GM18499 (cell line): ENCODE results near the gene NSD1.
"Not testable (repeated sequence)": the region's sequence is repeated elsewhere in the genome, so short reads cannot be mapped to it uniquely, and the experiment has no call there.

ENCODE experiments used
- ATAC-seq: cut with Tn5 transposase; IDR thresholded peaks from one replicate; pipeline ENCODE4 v1.9.1; 2021; ENCODE audit warnings: moderate number of reproducible peaks; ENCODE audit not compliant: insufficient read depth, unreplicated experiment

NSD1 gene

DNA sequence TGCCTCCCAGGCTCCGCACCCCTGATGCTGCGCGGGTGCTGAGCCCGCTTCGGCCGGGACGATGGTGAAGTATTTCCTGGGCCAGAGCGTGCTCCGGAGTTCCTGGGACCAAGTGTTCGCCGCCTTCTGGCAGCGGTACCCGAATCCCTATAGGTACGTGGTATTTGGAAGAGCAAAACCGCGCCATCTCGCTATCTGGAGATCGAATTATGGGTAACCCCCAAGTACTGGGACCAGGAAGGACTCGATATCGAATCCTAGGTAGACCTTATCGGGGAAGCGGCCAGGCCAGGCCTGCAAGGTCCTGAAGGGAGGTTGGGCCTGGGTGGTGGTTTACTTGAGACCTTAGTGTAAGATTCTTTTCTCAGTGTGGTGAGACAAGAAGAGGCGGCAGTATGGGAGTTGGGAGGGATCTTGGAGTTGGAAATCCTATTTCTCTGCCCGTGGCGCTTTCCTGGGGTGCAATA lies 170.4 kb downstream of the NSD1 start:
- no peak for ATAC-seq

DNA sequence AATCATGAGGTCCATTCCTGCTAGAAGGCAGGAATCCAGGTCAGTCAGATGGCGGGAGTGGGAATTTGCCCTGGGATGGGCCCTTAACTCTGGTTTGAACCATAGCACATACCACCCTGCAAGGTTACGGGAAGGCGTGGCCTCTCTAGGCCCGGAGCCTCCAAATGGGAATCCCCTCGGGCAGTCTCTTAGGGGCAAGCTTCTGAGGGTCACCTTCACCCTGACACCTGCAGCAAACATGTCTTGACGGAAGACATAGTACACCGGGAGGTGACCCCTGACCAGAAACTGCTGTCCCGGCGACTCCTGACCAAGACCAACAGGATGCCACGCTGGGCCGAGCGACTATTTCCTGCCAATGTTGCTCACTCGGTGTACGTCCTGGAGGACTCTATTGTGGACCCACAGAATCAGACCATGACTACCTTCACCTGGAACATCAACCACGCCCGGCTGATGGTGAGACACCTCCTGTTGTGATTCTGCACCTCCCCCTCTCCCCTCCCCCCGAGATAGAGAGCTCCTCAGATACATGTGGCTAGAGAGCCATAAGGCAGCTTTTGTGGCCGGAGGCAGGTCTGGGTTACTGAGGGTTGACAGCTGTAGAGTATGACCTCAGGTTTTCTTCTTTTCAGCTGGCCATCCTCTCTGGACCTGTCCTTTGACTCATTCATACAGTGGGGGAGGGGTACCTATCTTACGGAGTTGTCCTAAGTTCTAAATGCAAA lies 171.0 kb downstream of the NSD1 start:
- ATAC-seq = no peak

GRCh38 chr5:177306103-177306640 lies 172.6 kb downstream of the NSD1 start:
- not testable (repeated sequence) for ATAC-seq

GRCh38 chr5:177306674-177307543 lies 173.3 kb downstream of the NSD1 start:
- no peak for ATAC-seq

DNA sequence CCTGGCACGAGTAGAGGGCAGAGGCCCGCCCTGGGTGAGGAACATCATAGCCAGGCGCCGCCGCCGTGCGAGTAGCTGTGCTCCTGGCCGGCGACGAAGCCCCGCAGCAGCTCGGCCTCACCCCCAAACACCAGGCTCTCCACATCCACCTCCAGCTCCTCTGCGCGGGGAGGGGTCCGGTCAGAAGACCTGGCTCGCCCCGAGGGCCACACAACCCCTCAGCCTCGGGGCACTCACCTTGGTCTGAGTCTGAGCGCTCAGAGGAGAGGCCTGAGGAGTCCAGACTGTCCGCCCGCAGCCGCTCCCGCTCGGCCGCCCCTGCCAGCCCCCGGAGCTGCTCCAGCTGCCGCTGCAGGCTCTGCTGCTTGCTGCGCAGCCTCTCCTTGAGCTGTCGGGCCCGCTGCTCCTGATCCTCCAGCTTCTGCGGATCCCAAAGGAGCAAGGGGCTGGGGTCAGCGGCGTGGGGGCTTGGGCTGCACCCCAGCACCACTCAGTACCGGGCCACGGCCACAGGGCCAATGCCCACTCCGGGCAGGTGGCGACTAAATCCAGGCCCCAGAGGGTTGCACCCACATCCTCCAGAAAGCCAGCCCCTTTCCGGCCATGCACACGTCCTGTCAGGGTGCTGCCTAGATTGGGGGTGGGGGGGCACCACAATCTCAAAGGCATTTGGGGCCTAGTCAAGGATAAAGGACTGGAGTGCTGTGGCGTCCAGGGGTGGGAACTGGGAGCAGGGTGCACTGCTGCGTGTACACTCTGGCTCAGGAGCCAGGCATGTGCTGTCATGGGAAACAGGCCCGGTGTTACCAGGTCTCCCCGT lies 174.2 kb downstream of the NSD1 start:
- ATAC-seq = no peak

GRCh38 chr5:177308740-177309139 lies 175.2 kb downstream of the NSD1 start:
- ATAC-seq = no peak

- no peak for ATAC-seq
Measured at GRCh38 chr5:177309351-177310191, 176.0 kb downstream of the NSD1 start.

GRCh38 chr5:177310332-177310731 lies 176.8 kb downstream of the NSD1 start:
- ATAC-seq = no peak

GRCh38 chr5:177310757-177311391 lies 177.3 kb downstream of the NSD1 start:
- ATAC-seq = no peak

- ATAC-seq = no peak
Measured at GRCh38 chr5:177311392-177311722, 177.8 kb downstream of the NSD1 start.

DNA sequence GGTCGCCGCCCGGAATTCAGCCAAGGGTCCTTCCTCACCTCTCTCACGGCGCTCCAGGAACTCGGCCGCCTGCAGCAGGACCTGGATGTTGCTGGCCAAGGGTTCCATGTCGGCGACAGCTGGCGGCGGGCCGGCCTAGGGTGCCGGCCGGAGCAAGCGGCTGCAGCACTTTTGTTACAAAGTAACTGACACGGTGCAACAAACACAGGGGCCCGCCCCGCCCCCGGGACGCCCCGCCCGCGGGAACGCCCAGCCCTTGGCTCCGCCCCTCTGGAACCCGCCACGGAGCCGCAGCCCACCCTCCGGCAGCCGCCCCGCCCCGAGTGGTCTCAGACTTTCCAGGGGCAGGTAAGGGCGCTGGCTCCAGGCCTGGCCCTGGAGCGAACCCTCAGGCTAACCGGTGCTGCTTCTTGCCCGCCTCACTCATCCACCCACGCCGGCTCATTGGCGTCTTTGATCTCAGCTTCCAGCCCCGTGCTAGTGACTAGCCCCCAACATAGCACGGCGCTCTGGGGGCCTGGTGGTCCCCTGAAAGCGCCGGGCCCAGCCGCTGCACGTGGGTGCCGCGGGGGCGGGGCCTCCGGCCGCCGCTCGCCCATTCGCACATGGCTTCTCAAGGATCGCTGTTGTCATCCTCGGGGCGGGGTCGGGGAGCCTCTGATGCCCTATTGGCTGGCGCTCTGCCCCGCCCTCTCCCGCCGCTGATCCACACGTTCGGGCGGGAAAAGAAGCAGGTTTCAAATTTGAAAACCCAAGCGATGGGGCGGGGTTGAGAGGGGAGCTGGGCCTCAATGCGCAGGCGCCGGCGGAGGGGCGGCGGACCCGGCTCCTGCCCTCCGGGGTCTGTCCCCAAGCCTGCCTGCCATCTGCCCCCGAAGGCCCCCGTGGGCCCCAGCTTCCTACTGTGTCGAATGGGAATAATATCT lies 178.4 kb downstream of the NSD1 start, which contains the start of gene MXD3:
Gene MXD3, minus strand, starts transcription at position 176 of the 926 bp plus-strand sequence. Its CDS starts 68 bp downstream, at position 108.
- peak; percentile 40 for ATAC-seq

- peak; percentile 1 for ATAC-seq
Measured at GRCh38 chr5:177312649-177313181, 179.1 kb downstream of the NSD1 start.

GRCh38 chr5:177313561-177314259 lies 180.1 kb downstream of the NSD1 start:
- ATAC-seq = no peak

DNA sequence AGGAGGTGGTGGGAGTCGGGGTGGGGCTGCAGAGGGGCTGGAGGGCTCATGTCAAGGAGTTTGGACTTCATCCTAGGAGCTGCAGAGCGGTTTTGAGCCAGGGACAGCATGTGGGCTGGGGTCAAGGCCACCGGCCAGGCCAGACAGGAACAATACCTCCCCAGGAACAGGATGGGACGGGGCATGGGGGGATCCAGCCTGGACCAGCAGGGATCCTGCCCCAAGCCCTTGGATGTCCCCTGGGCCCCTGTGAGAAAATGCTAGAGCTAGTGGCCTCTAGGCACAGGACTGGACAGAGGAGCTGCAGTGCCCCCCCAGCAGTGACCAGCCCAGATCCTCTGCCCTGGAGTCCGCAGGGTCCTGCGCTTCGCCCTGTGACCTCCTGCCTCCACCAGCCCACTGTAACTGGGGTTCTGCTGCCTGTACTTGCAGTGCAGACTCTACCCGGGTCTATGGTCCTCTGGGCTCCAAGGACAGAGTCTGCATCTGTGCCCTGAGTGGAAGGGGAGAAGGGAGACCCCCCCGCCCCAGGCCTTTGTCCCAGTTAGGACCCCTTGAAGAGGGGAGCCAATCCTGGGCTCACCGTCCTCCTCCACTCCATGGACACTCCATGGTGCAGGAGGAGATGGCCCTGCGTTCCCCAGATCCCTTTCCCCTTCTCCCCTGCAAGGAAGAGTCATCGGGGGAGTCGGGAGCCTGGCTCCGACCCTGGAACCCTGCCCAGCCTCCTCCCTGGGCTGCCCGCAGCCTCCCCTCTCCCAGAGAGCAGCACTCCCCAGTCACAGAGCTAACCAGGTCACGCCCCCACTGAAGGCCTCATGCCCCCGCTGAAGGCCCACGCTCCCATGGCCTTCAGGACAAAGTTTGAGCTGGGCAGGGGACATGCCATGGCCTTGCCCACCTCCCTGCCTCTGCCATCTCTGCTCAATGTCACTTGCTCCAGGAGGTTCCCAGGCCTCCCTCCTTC lies 181.1 kb downstream of the NSD1 start:
- ATAC-seq = no peak

DNA sequence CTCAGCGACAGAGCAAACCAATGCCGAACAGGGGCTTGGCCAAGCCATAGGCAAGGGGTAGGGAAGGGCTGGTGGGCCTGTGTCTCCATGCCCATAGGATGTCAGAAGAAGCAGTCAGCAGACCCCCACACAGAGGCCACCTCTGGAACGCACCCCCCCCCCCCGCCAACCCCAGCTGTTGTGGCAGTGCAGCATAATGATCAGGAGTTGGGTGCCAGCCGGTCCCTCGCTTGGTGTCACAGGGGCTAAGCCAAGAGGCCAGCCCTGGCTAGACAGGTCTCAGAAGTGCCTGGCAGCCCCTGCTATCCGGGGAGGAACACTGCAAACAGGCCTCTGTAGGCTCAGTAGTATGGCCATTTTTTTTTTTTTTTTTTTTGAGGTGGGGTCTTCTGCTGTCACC lies 181.8 kb downstream of the NSD1 start:
- no peak for ATAC-seq

DNA sequence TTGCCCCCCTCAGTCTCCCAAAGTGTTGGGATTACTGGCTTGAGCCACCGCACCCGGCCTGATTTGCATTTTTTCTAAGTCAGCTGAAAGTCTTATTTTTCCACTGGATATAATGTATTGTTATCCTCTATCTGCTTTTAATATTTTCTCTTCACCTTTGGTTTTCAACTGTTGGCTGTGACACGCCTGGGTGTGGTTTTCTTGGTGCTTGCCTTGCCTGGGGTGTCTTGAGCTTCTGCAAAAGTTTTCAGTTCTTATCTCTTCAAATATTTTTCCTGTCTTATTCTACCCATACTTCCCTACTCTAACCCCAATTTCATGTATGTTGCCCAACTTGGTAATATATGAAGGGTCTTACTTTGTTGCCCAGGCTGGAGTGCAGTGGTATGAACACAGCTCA lies 182.4 kb downstream of the NSD1 start:
- ATAC-seq = no peak
